HL-60 (cell line): ENCODE results near the gene ZNF559.
"Not testable (repeated sequence)": the region's sequence is repeated elsewhere in the genome, so short reads cannot be mapped to it uniquely, and the experiment has no call there.

Experiments used
- POLR2AphosphoS5 ChIP-seq: IDR thresholded peaks from 2 replicates; pipeline ENCODE4 v1.6.1; 2012; ENCODE audit warnings: low read depth
- TF ChIP-seq, protein P1 (sequence below): IDR thresholded peaks from one replicate; pipeline ENCODE4 v1.5.1; 2011; ENCODE audit warnings: low read length, control low read depth, inconsistent platforms; ENCODE audit not compliant: insufficient read depth

DNA sequence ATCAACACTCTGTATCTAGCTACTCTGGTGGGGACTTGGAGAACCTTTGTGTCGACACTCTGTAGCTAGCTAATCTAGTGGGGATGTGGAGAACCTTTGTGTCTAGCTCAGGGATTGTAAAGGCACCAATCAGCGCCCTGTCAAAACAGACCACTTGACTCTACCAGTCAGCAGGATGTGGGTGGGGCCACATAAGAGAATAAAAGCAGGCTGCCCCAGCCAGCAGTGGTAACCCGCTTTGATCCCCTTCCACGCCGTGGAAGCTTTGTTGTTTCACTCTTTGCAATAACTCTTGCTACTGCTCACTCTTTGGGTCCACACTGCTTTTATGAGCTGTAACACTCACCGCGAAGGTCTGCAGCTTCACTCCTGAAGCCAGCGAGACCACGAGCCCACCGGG, 1.8 kb upstream of the ZNF559 start:
- TF ChIP-seq, protein P1, sequence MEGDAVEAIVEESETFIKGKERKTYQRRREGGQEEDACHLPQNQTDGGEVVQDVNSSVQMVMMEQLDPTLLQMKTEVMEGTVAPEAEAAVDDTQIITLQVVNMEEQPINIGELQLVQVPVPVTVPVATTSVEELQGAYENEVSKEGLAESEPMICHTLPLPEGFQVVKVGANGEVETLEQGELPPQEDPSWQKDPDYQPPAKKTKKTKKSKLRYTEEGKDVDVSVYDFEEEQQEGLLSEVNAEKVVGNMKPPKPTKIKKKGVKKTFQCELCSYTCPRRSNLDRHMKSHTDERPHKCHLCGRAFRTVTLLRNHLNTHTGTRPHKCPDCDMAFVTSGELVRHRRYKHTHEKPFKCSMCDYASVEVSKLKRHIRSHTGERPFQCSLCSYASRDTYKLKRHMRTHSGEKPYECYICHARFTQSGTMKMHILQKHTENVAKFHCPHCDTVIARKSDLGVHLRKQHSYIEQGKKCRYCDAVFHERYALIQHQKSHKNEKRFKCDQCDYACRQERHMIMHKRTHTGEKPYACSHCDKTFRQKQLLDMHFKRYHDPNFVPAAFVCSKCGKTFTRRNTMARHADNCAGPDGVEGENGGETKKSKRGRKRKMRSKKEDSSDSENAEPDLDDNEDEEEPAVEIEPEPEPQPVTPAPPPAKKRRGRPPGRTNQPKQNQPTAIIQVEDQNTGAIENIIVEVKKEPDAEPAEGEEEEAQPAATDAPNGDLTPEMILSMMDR = not testable (repeated sequence)
- TF ChIP-seq POLR2AphosphoS5 = not testable (repeated sequence)
